LHCN-M2 (cell line): ENCODE results near the gene GPR42. TPM values are rescaled to one million over a fixed set of nuclear protein-coding genes. Genes with fewer than 3 reads are reported as not detected.
"Not testable (repeated sequence)": the region's sequence is repeated elsewhere in the genome, so short reads cannot be mapped to it uniquely, and the experiment has no call there.

Source experiments
- DNase-seq: peaks from one replicate; pipeline ENCODE4 v3.0.0-alpha.2; 2012; ENCODE audit warnings: low read depth
- total RNA-seq: library from RNA; depleted of rRNA; stranded (reverse); fragments of >200 nt; gene quantifications from 2 replicates; pipeline ENCODE4 v1.2.3, GENCODE V29; 2014

Gene GPR42
- total RNA-seq, 1 experiment from 2014 or later: not detected

- DNase-seq: no peak
Measured at GRCh38 chr19:35362261-35363000, 8.4 kb upstream of the GPR42 start.

- no peak for DNase-seq
Measured at GRCh38 chr19:35363001-35363590, 7.8 kb upstream of the GPR42 start.

GRCh38 chr19:35363711-35364425 is 7.0 kb upstream of the GPR42 start:
- DNase-seq: no peak

- no peak for DNase-seq
Measured at GRCh38 chr19:35365303-35365702, 5.6 kb upstream of the GPR42 start.

GRCh38 chr19:35368378-35368777 is 2.5 kb upstream of the GPR42 start:
- DNase-seq: no peak

GRCh38 chr19:35369522-35369921 is 1.3 kb upstream of the GPR42 start:
- no peak for DNase-seq

- no peak for DNase-seq
Measured at GRCh38 chr19:35373492-35373891, 2.6 kb downstream of the GPR42 start.

- not testable (repeated sequence) for DNase-seq
Measured at GRCh38 chr19:35374031-35374430, 3.2 kb downstream of the GPR42 start.

- DNase-seq: no peak
Measured at GRCh38 chr19:35375505-35376307, 4.8 kb downstream of the GPR42 start.

GRCh38 chr19:35377656-35378055 is 6.8 kb downstream of the GPR42 start:
- DNase-seq: no peak

- no peak for DNase-seq
Measured at GRCh38 chr19:35378356-35378755, 7.5 kb downstream of the GPR42 start.

GRCh38 chr19:35379545-35379944 is 8.7 kb downstream of the GPR42 start:
- not testable (repeated sequence) for DNase-seq

GRCh38 chr19:35379992-35380391 is 9.1 kb downstream of the GPR42 start:
- no peak for DNase-seq

- DNase-seq: no peak
Measured at GRCh38 chr19:35380450-35381124, 9.7 kb downstream of the GPR42 start.

GRCh38 chr19:35381318-35381717 is 10.4 kb downstream of the GPR42 start:
- DNase-seq: no peak

GRCh38 chr19:35381926-35382325 is 11.1 kb downstream of the GPR42 start:
- no peak for DNase-seq

GRCh38 chr19:35383536-35383935 is 12.7 kb downstream of the GPR42 start:
- DNase-seq: no peak

GRCh38 chr19:35388277-35389054 is 17.6 kb downstream of the GPR42 start:
- no peak for DNase-seq

GRCh38 chr19:35389192-35389861 is 18.5 kb downstream of the GPR42 start:
- DNase-seq: no peak
